Subcutaneous adipose tissue (tissue), 4 donors: Measurements from ENCODE around the gene THSD7A. TPM values are rescaled to one million over a fixed set of nuclear protein-coding genes. Genes with fewer than 3 reads are reported as not detected.

ENCODE experiments used
- total RNA-seq, 4 donors: library from RNA; depleted of rRNA; stranded (reverse); fragments of >200 nt; gene quantifications; one replicate each; pipeline ENCODE4 v1.1.0, GENCODE V29; 2016
- TF ChIP-seq, protein P1 (sequence below): fragments of 450-650 bp; IDR thresholded peaks from one replicate; pipeline ENCODE4 v1.5.1; 2016; ENCODE audit warnings: low read depth, mild to moderate bottlenecking, control low read depth, antibody characterized with exemption, moderate library complexity

Gene THSD7A
- total RNA-seq, 4 donors from 2014 or later = 2.0 to 11.1 (median 7.4) TPM

DNA sequence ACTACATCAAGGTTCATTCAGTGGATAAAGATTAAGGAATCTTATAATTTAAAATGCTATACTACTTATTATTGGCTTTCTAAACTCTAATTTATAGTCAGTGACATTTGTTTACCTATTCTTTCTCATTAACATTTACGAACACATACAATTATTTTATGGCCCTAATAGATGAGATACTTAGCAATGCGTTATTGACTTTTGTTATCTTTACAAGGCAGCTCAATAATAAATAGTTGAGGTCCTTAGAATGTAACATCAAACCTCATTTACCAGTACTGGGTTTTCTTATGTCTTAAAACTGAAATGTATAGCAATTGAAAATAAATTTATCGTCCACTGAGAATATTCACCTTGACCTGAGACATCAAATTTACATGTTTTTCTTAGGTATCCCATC, 89.0 kb downstream of the THSD7A start:
- TF ChIP-seq, protein P1, sequence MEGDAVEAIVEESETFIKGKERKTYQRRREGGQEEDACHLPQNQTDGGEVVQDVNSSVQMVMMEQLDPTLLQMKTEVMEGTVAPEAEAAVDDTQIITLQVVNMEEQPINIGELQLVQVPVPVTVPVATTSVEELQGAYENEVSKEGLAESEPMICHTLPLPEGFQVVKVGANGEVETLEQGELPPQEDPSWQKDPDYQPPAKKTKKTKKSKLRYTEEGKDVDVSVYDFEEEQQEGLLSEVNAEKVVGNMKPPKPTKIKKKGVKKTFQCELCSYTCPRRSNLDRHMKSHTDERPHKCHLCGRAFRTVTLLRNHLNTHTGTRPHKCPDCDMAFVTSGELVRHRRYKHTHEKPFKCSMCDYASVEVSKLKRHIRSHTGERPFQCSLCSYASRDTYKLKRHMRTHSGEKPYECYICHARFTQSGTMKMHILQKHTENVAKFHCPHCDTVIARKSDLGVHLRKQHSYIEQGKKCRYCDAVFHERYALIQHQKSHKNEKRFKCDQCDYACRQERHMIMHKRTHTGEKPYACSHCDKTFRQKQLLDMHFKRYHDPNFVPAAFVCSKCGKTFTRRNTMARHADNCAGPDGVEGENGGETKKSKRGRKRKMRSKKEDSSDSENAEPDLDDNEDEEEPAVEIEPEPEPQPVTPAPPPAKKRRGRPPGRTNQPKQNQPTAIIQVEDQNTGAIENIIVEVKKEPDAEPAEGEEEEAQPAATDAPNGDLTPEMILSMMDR = no peak

DNA sequence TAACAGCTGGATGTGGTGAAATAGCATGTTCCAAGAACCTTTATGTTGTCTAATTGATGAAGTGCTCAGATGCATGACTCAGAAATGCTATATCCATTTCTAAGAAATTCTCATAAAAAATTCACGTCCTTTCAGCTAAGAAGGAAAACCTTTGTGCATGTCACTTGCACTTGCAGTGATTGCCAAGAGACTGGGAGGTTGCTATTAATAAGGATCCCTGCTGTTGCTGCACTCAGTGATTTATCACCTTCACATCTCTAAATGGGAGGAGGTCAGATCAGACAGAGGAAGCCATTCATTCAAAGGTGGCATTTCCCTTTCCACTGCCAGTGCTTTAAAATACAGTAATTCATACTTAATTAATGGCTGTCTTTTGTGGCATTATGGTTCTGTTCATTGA, 89.5 kb downstream of the THSD7A start:
- TF ChIP-seq, protein P1 = no peak

DNA sequence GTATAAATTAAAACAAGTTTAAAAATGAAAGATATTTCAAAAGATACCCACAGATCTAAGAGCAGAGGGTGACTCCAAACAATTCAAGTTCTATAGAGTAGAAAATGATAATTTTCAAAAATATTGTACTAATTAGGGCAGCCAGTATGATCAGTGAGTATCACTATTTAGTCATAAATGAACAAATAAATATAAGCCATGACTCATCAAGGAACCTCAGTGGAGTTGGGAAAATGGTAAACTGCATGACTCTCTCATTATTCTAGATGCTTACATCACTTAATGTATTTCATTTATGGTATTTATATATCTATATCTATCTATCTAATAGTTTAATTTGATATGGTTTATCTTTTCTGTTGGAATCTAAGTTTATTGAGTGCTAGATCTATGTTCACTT, 94.3 kb downstream of the THSD7A start:
- TF ChIP-seq, protein P1 = no peak

DNA sequence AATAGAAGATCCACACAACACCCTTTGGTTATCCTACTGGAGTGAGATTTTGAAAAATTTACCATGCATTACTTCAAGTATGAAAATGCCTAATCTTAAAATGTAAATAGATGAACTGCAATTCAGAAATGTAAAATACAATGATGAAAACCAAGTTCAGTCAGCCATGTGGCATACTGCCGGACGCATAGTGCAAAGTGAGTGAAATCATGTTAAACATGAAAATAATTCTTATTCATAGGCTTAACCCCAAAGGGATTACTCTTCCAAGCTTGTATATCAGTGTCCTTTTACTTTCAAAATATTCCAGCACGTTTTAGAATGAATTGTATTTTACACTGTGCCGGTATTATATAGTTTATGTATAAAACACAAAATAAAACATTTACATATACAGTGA, 99.8 kb downstream of the THSD7A start:
- TF ChIP-seq, protein P1 = no peak

DNA sequence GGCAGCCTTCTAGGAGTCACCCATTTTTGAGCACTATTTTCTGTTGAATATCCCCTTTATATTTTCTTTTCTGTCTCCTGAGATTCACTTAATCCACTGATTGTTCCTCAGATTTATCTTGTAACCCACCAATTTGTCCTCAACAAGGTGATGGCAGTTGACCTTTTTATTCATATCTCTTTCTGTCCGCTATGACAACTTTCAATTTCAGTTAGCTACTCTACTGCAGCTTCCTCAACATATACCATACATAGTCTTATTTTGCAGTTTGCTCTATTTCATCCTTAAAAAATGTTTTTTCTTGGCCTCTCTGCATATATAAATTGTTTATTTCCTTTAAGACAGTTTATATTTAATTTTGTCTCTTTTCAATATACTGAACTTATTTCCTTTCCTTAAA, 101.3 kb downstream of the THSD7A start:
- TF ChIP-seq, protein P1 = no peak

DNA sequence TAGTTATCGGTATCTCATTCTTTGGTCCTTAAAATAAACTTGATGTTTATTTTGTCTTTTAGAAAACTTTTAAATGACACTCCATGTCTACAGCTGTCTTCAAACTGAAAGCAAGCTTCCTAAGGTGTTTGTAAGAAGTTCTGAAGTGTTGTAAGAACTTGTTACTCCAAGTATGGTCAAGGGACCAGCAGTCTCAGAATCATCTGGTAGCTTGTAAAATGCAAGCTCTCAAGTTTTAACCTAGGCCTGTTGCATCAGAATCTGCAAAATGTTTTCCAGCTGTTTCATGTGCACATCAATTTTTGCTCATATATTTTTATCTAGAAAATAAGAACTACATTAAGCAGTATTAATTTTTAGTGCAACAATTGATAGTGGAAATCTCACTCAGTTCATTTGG, 104.1 kb downstream of the THSD7A start:
- TF ChIP-seq, protein P1 = no peak

DNA sequence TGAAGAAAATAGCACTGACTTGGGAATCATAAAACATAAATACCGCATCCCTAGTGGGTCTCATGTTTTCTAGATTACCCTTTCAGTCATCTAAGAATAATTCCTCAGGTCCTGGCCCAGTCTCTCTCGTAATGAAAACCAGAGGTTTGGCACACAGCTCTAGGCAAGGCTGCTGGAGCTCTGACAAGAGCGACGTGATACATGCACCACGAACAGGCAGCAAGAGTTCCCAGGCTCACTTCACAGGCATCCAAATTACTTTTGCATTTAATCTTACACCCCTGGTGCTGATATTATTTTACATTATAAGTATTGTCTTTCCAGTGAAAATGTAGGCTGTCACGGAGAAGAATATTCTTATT, 105.2 kb downstream of the THSD7A start:
- TF ChIP-seq, protein P1 = no peak
